NCI-H510A (cell line): ENCODE measurements around the gene PSMD6.

Experiments
- DNase-seq: peaks from one replicate; lab custom pipeline; 2025; lab: John Stamatoyannopoulos, UW

PSMD6 gene

GRCh38 chr3:64046592-64046991 is 23.3 kb upstream of the PSMD6 start:
- no peak for DNase-seq

- DNase-seq, result no peak
Observed at GRCh38 chr3:64042952-64043351, 19.7 kb upstream of the PSMD6 start.

GRCh38 chr3:64039981-64040733 is 16.9 kb upstream of the PSMD6 start:
- DNase-seq, result no peak

- no peak for DNase-seq
Observed at GRCh38 chr3:64039332-64039731, 16.0 kb upstream of the PSMD6 start.

GRCh38 chr3:64038253-64038767 is 15.0 kb upstream of the PSMD6 start:
- DNase-seq, result no peak

- DNase-seq, result no peak
Observed at GRCh38 chr3:64037084-64037483, 13.8 kb upstream of the PSMD6 start.

GRCh38 chr3:64033069-64033468 is 9.8 kb upstream of the PSMD6 start:
- DNase-seq, result no peak

- no peak for DNase-seq
Observed at GRCh38 chr3:64031540-64032508, 8.5 kb upstream of the PSMD6 start.

- DNase-seq, result peak; percentile 18
Observed at GRCh38 chr3:64030741-64031140, 7.4 kb upstream of the PSMD6 start.

GRCh38 chr3:64029287-64029686 is 6.0 kb upstream of the PSMD6 start:
- DNase-seq, result no peak

- no peak for DNase-seq
Observed at GRCh38 chr3:64028754-64029153, 5.5 kb upstream of the PSMD6 start.

- no peak for DNase-seq
Observed at GRCh38 chr3:64027658-64028057, 4.4 kb upstream of the PSMD6 start.

- no peak for DNase-seq
Observed at GRCh38 chr3:64026346-64026745, 3.1 kb upstream of the PSMD6 start.

- no peak for DNase-seq
Observed at GRCh38 chr3:64023861-64024223, 548 bp upstream of the PSMD6 start.

- DNase-seq, result no peak
Observed at GRCh38 chr3:64022451-64023186, 675 bp downstream of the PSMD6 start.

GRCh38 chr3:64021922-64022321 is 1.4 kb downstream of the PSMD6 start:
- DNase-seq, result no peak

GRCh38 chr3:64019879-64020278 is 3.4 kb downstream of the PSMD6 start:
- DNase-seq, result no peak

- no peak for DNase-seq
Observed at GRCh38 chr3:64019271-64019670, 4.0 kb downstream of the PSMD6 start.

- DNase-seq, result no peak
Observed at GRCh38 chr3:64016941-64017620, 6.2 kb downstream of the PSMD6 start.

GRCh38 chr3:64011685-64012084 is 11.6 kb downstream of the PSMD6 start:
- no peak for DNase-seq

GRCh38 chr3:64010199-64010598 is 13.1 kb downstream of the PSMD6 start:
- DNase-seq, result no peak

GRCh38 chr3:64009528-64009927 is 13.8 kb downstream of the PSMD6 start:
- no peak for DNase-seq
